ENCODE measurements around the gene SMYD3. TPM values are rescaled to one million over a fixed set of nuclear protein-coding genes. Genes with fewer than 3 reads are reported as not detected.
A peak's percentile ranks its signal among the peaks of the same experiment; 100 is the strongest.

The SMYD3 gene
- total RNA-seq, 3 donors from 2014 or later (not counting 1 experiment from before 2014, with no cell fraction given) = 43.6 to 48.0 (median 46.1) TPM

DNA sequence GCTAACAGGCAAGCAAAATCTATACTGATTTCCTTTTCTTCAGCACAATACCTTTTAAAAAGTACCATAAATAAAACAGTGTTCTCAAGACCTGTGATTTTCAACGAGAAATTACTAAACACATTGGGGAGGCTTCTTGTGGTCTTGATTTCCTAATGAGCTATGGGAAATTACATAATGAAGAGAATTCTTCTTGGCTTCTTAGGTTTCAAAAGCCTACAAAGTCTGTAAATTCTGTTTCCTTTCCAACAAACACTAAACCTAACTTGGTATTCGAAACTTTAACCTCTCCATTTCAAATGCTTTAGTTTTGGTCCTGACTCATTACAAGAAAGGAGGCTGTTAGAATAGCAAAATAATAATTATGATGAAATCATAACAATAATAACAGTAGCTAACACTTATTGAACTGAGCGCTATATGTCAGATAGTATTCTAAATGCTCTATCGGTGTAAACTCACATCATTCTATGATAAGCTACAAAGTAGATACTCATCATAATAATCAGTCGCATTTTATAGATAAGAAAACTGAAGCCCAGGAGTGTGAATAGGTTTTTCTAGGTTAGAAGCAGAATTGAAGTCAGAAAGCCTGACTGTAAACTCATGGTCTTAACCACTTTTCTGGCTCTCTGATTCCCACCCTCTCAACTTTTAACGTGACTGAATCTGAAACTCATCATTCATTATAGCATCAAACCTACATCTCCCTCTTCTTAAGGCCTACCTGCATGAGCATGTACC is 486.7 kb downstream of the SMYD3 start:
- Histone ChIP-seq H3K36me3 (ENCODE audit: control insufficient read depth, insufficient read depth, low read length) (no peaks in the 10 kb centered on the region), H3K4me3 (ENCODE audit: low read length) (no peak overlapping the region), H3K4me1 (ENCODE audit: control insufficient read depth, insufficient read depth, low read length) (no peaks in the 10 kb centered on the region), H3K27ac (ENCODE audit: low read length) (no peak overlapping the region), H3K27me3 (ENCODE audit: control insufficient read depth, insufficient read depth, low read length) (no peaks in the 10 kb centered on the region), H3K9me3 (ENCODE audit: control insufficient read depth, insufficient read depth, low read length) (no peaks in the 10 kb centered on the region)
- Mint-ChIP-seq H3K27ac (no peak overlapping the region), H3K9me3 (peaks cover 0 to 2% of the 10 kb centered on the region in 2 donors), H3K36me3 (no peaks in the 10 kb centered on the region), H3K4me3 (no peak overlapping the region), H3K27me3 (ENCODE audit: low read depth in 2 of 2) (no peaks in the 10 kb centered on the region), H3K4me1 (peaks cover 11 to 19% of the 10 kb centered on the region in 2 donors)
- intact Hi-C loops (cut with micrococcal nuclease) = no loop called here
- TF ChIP-seq, protein P1, sequence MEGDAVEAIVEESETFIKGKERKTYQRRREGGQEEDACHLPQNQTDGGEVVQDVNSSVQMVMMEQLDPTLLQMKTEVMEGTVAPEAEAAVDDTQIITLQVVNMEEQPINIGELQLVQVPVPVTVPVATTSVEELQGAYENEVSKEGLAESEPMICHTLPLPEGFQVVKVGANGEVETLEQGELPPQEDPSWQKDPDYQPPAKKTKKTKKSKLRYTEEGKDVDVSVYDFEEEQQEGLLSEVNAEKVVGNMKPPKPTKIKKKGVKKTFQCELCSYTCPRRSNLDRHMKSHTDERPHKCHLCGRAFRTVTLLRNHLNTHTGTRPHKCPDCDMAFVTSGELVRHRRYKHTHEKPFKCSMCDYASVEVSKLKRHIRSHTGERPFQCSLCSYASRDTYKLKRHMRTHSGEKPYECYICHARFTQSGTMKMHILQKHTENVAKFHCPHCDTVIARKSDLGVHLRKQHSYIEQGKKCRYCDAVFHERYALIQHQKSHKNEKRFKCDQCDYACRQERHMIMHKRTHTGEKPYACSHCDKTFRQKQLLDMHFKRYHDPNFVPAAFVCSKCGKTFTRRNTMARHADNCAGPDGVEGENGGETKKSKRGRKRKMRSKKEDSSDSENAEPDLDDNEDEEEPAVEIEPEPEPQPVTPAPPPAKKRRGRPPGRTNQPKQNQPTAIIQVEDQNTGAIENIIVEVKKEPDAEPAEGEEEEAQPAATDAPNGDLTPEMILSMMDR (IDR thresholded peaks at IDR 0.05) = no peak
- no peak for ATAC-seq
- no peak for DNase-seq
- 41% methylated on average over 2 of the region's 6 CpGs for WGBS (ENCODE audit: insufficient coverage)

DNA sequence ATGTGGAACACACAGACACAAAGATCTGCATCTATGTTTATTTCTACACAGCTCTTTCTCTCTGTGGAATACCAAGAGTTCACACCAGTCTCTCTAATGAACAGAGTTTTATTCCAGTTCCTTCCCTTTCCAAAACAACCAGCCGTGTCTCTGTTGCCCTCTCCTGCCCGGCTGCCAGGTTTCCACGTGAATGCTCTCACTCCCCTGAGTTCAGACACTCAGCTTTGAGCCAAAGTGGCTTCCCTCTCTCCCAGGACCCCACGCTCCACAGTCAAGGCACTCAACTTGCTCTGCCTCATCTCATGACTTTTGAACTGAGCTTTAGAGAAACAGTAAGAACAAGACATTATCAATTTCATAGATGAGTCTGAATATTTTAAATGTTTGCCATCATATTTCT is 488.9 kb downstream of the SMYD3 start:
- Mint-ChIP-seq H3K36me3 (no peaks in the 10 kb centered on the region), H3K4me1 (peaks cover 3 to 5% of the 10 kb centered on the region in 2 donors), H3K9me3 (no peaks in the 10 kb centered on the region), H3K4me3 (no peak overlapping the region), H3K27me3 (ENCODE audit: low read depth in 2 of 2) (no peaks in the 10 kb centered on the region), H3K27ac (no peak overlapping the region)
- no peak overlapping the region for H3K27ac ChIP-seq (ENCODE audit: low read length)
- H3K9me3 ChIP-seq (ENCODE audit: control insufficient read depth, insufficient read depth, low read length) = no peaks in the 10 kb centered on the region
- intact Hi-C loops (cut with micrococcal nuclease) = loop anchor here (10.0 kb wide), 1 partner anchor 737 kb away; no protein-coding TSS in a partner anchor
- H3K36me3 ChIP-seq (ENCODE audit: control insufficient read depth, insufficient read depth, low read length) = no peaks in the 10 kb centered on the region
- H3K4me3 ChIP-seq (ENCODE audit: low read length) = no peak overlapping the region
- no peak for ATAC-seq
- DNase-seq = no peak
- 91% methylated on average over 4 of the region's 4 CpGs for WGBS (ENCODE audit: insufficient coverage)
- H3K27me3 ChIP-seq (ENCODE audit: control insufficient read depth, insufficient read depth, low read length) = no peaks in the 10 kb centered on the region
- no peaks in the 10 kb centered on the region for H3K4me1 ChIP-seq (ENCODE audit: control insufficient read depth, insufficient read depth, low read length)
- TF ChIP-seq, protein P1 (IDR thresholded peaks at IDR 0.05) = no peak

DNA sequence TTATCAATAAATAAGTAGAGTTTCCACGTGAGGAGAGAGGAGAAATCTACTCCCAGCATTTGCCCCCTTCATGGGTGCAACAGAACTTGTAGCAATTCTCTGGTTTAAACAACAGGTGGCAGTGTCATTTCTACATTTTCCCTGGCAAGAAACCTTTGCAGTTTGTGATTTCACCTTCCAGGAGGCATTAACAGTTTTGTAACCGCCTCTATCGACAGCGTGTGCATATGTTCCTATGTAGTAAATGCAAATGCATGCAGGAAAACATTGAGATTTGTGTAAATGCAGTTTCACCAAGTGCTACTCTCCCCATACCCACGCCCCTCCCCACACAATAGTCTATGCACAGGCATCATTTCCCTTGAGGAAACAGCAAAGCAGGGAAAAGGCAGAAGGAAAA is 494.7 kb downstream of the SMYD3 start:
- intact Hi-C loops (cut with micrococcal nuclease) = loop anchor here (1.0 to 10.0 kb wide), 2 partner anchors 105 to 742 kb away; no protein-coding TSS in a partner anchor
- H3K4me3 ChIP-seq (ENCODE audit: low read length) = no peak overlapping the region
- no peaks in the 10 kb centered on the region for H3K9me3 ChIP-seq (ENCODE audit: control insufficient read depth, insufficient read depth, low read length)
- no peaks in the 10 kb centered on the region for H3K36me3 Mint-ChIP-seq
- H3K27ac Mint-ChIP-seq = no peak overlapping the region
- TF ChIP-seq, protein P1 (IDR thresholded peaks at IDR 0.05) = peak; percentile 55
- no peaks in the 10 kb centered on the region for H3K27me3 ChIP-seq (ENCODE audit: control insufficient read depth, insufficient read depth, low read length)
- H3K36me3 ChIP-seq (ENCODE audit: control insufficient read depth, insufficient read depth, low read length) = no peaks in the 10 kb centered on the region
- peaks cover 0 to 8% of the 10 kb centered on the region in 2 donors for H3K4me1 Mint-ChIP-seq
- H3K4me1 ChIP-seq (ENCODE audit: control insufficient read depth, insufficient read depth, low read length) = no peaks in the 10 kb centered on the region
- no peaks in the 10 kb centered on the region for H3K27me3 Mint-ChIP-seq (ENCODE audit: low read depth in 2 of 2)
- no peaks in the 10 kb centered on the region for H3K9me3 Mint-ChIP-seq
- H3K4me3 Mint-ChIP-seq = no peak overlapping the region
- no peak overlapping the region for H3K27ac ChIP-seq (ENCODE audit: low read length)
- ATAC-seq = peak in 1 of 3 donors; percentile 47
- DNase-seq = peak in 1 of 2 donors; percentile 40
- WGBS (ENCODE audit: insufficient coverage) = 15% methylated on average over 5 of the region's 5 CpGs

All from natural killer cell (primary cell).